ENCODE data around the gene DNAJC1.
A peak's percentile ranks its signal among the peaks of the same experiment; 100 is the strongest.
"Not testable (repeated sequence)": the region's sequence is repeated elsewhere in the genome, so short reads cannot be mapped to it uniquely, and the experiment has no call there.

Gene DNAJC1

GRCh38 chr10:21888959-21889358, 114.6 kb downstream of the DNAJC1 start:
- H3K18ac ChIP-seq (ENCODE audit: low read depth in 1 of 2, low read length in 2 of 2), result no peak overlapping the region
- H4K91ac ChIP-seq (ENCODE audit: low read length), result no peak overlapping the region
- H3K9me3 ChIP-seq (ENCODE audit: control insufficient read depth, low read length), result peaks cover 63% of the 10 kb centered on the region
- peak; percentile 13 for DNase-seq
- H3K27me3 ChIP-seq (ENCODE audit: control insufficient read depth in 1 of 2, insufficient read depth in 1 of 2, low read length in 2 of 2), result no peaks in the 10 kb centered on the region
- H3K4me2 ChIP-seq (ENCODE audit: low read length, poor library complexity, severe bottlenecking), result peak overlapping the region; percentile 23
- H2BK120ac ChIP-seq (ENCODE audit: low read depth, low read length), result no peak overlapping the region
- WGBS, result 48% methylated on average over 3 of the region's 5 CpGs
- no peak overlapping the region for H3K4me3 ChIP-seq (ENCODE audit: insufficient read depth in 1 of 2, low read depth in 1 of 2, low read length in 2 of 2)
- H3K9ac ChIP-seq (ENCODE audit: low read length), result no peak overlapping the region
- H3K4ac ChIP-seq (ENCODE audit: low read depth in 1 of 2, low read length in 2 of 2), result no peak overlapping the region
- no peak overlapping the region for H4K8ac ChIP-seq (ENCODE audit: low read length)
- peaks cover 0 to 5% of the 10 kb centered on the region in 2 experiments for H3K36me3 ChIP-seq (ENCODE audit: control insufficient read depth in 1 of 2, insufficient read depth in 2 of 2, low read depth in 1 of 2, low read length in 2 of 2)
- no peaks in the 10 kb centered on the region for H3K4me1 ChIP-seq (ENCODE audit: control insufficient read depth, insufficient read depth, low read depth, low read length)
- H3K79me1 ChIP-seq (replicated peaks; ENCODE audit: low read length, poor library complexity, severe bottlenecking), result peaks cover 2% of the 10 kb centered on the region
- no peak overlapping the region for H2AK5ac ChIP-seq (ENCODE audit: low read length, severe bottlenecking)
- no peak overlapping the region for H2BK5ac ChIP-seq (ENCODE audit: low read depth, low read length, poor library complexity, severe bottlenecking)
- no peak overlapping the region for H2AFZ ChIP-seq (ENCODE audit: low read depth, low read length)
- H3K27ac ChIP-seq (ENCODE audit: low read length, poor library complexity, severe bottlenecking), result no peak overlapping the region
- no peak overlapping the region for H3K14ac ChIP-seq (ENCODE audit: low read length in 2 of 2)
- H2BK12ac ChIP-seq (ENCODE audit: low read length in 2 of 2), result no peak overlapping the region
- no peak overlapping the region for H2BK15ac ChIP-seq (ENCODE audit: low read depth, poor library complexity, severe bottlenecking)
- H3K23ac ChIP-seq (ENCODE audit: low read length in 2 of 2), result no peak overlapping the region

- Histone ChIP-seq H3K27ac (ENCODE audit: low read length, poor library complexity, severe bottlenecking) (no peak overlapping the region), H3K18ac (ENCODE audit: low read depth in 1 of 2, low read length in 2 of 2) (no peak overlapping the region), H2AFZ (ENCODE audit: low read depth, low read length) (no peak overlapping the region), H3K36me3 (ENCODE audit: control insufficient read depth in 1 of 2, insufficient read depth in 2 of 2, low read depth in 1 of 2, low read length in 2 of 2) (peaks cover 0 to 12% of the 10 kb centered on the region in 2 experiments), H3K27me3 (ENCODE audit: control insufficient read depth in 1 of 2, insufficient read depth in 1 of 2, low read length in 2 of 2) (no peaks in the 10 kb centered on the region), H3K9ac (ENCODE audit: low read length) (no peak overlapping the region), H2BK12ac (ENCODE audit: low read length in 2 of 2) (no peak overlapping the region), H3K4me3 (ENCODE audit: insufficient read depth in 1 of 2, low read depth in 1 of 2, low read length in 2 of 2) (no peak overlapping the region), H2AK5ac (ENCODE audit: low read length, severe bottlenecking) (no peak overlapping the region), H4K8ac (ENCODE audit: low read length) (no peak overlapping the region), H3K23ac (ENCODE audit: low read length in 2 of 2) (no peak overlapping the region), H2BK120ac (ENCODE audit: low read depth, low read length) (no peak overlapping the region), H2BK15ac (ENCODE audit: low read depth, poor library complexity, severe bottlenecking) (no peak overlapping the region), H3K4me1 (ENCODE audit: control insufficient read depth, insufficient read depth, low read depth, low read length) (no peaks in the 10 kb centered on the region), H3K14ac (ENCODE audit: low read length in 2 of 2) (no peak overlapping the region), H3K4me2 (ENCODE audit: low read length, poor library complexity, severe bottlenecking) (no peak overlapping the region), H4K91ac (ENCODE audit: low read length) (no peak overlapping the region), H3K4ac (ENCODE audit: low read depth in 1 of 2, low read length in 2 of 2) (no peak overlapping the region), H3K9me3 (ENCODE audit: control insufficient read depth, low read length) (peaks cover 36% of the 10 kb centered on the region), H2BK5ac (ENCODE audit: low read depth, low read length, poor library complexity, severe bottlenecking) (no peak overlapping the region), H3K79me1 (replicated peaks; ENCODE audit: low read length, poor library complexity, severe bottlenecking) (peaks cover 5% of the 10 kb centered on the region)
- no peak for DNase-seq
Measured at GRCh38 chr10:21885940-21886339, 117.6 kb downstream of the DNAJC1 start.

GRCh38 chr10:21873198-21873597, 130.3 kb downstream of the DNAJC1 start:
- no peaks in the 10 kb centered on the region for H3K79me1 ChIP-seq (replicated peaks; ENCODE audit: low read length, poor library complexity, severe bottlenecking)
- peaks cover 42% of the 10 kb centered on the region for H3K9me3 ChIP-seq (ENCODE audit: control insufficient read depth, low read length)
- H3K4ac ChIP-seq (ENCODE audit: low read depth in 1 of 2, low read length in 2 of 2), result no peak overlapping the region
- H3K36me3 ChIP-seq (ENCODE audit: control insufficient read depth in 1 of 2, insufficient read depth in 2 of 2, low read depth in 1 of 2, low read length in 2 of 2), result peaks cover 3 to 9% of the 10 kb centered on the region in 2 experiments
- no peak overlapping the region for H3K23ac ChIP-seq (ENCODE audit: low read length in 2 of 2)
- 88% methylated on average over 3 of the region's 5 CpGs for WGBS
- H3K4me1 ChIP-seq (ENCODE audit: control insufficient read depth, insufficient read depth, low read depth, low read length), result no peaks in the 10 kb centered on the region
- no peak overlapping the region for H3K9ac ChIP-seq (ENCODE audit: low read length)
- H2AK5ac ChIP-seq (ENCODE audit: low read length, severe bottlenecking), result no peak overlapping the region
- H2BK5ac ChIP-seq (ENCODE audit: low read depth, low read length, poor library complexity, severe bottlenecking), result no peak overlapping the region
- no peak overlapping the region for H3K27ac ChIP-seq (ENCODE audit: low read length, poor library complexity, severe bottlenecking)
- H2BK15ac ChIP-seq (ENCODE audit: low read depth, poor library complexity, severe bottlenecking), result no peak overlapping the region
- no peak for DNase-seq
- no peak overlapping the region for H4K8ac ChIP-seq (ENCODE audit: low read length)
- H4K91ac ChIP-seq (ENCODE audit: low read length), result no peak overlapping the region
- H3K4me3 ChIP-seq (ENCODE audit: insufficient read depth in 1 of 2, low read depth in 1 of 2, low read length in 2 of 2), result peak overlapping the region in 1 of 2 experiments; percentile 10
- H3K18ac ChIP-seq (ENCODE audit: low read depth in 1 of 2, low read length in 2 of 2), result no peak overlapping the region
- no peak overlapping the region for H2BK12ac ChIP-seq (ENCODE audit: low read length in 2 of 2)
- H2BK120ac ChIP-seq (ENCODE audit: low read depth, low read length), result no peak overlapping the region
- no peak overlapping the region for H3K14ac ChIP-seq (ENCODE audit: low read length in 2 of 2)
- H3K27me3 ChIP-seq (ENCODE audit: control insufficient read depth in 1 of 2, insufficient read depth in 1 of 2, low read length in 2 of 2), result no peaks in the 10 kb centered on the region
- no peak overlapping the region for H3K4me2 ChIP-seq (ENCODE audit: low read length, poor library complexity, severe bottlenecking)
- no peak overlapping the region for H2AFZ ChIP-seq (ENCODE audit: low read depth, low read length)

- not testable (repeated sequence) for DNase-seq; H2BK120ac ChIP-seq (ENCODE audit: low read depth, low read length); H2AFZ ChIP-seq (ENCODE audit: low read depth, low read length); H4K8ac ChIP-seq (ENCODE audit: low read length); H2BK15ac ChIP-seq (ENCODE audit: low read depth, poor library complexity, severe bottlenecking); H3K79me1 ChIP-seq (replicated peaks; ENCODE audit: low read length, poor library complexity, severe bottlenecking); H3K4me2 ChIP-seq (ENCODE audit: low read length, poor library complexity, severe bottlenecking); H3K27me3 ChIP-seq (ENCODE audit: control insufficient read depth in 1 of 2, insufficient read depth in 1 of 2, low read length in 2 of 2); H3K14ac ChIP-seq (ENCODE audit: low read length in 2 of 2); H3K27ac ChIP-seq (ENCODE audit: low read length, poor library complexity, severe bottlenecking); H3K4ac ChIP-seq (ENCODE audit: low read depth in 1 of 2, low read length in 2 of 2); H2BK5ac ChIP-seq (ENCODE audit: low read depth, low read length, poor library complexity, severe bottlenecking); H2BK12ac ChIP-seq (ENCODE audit: low read length in 2 of 2); H3K9ac ChIP-seq (ENCODE audit: low read length); H3K36me3 ChIP-seq (ENCODE audit: control insufficient read depth in 1 of 2, insufficient read depth in 2 of 2, low read depth in 1 of 2, low read length in 2 of 2); H3K4me3 ChIP-seq (ENCODE audit: insufficient read depth in 1 of 2, low read depth in 1 of 2, low read length in 2 of 2); H2AK5ac ChIP-seq (ENCODE audit: low read length, severe bottlenecking); H3K4me1 ChIP-seq (ENCODE audit: control insufficient read depth, insufficient read depth, low read depth, low read length); H4K91ac ChIP-seq (ENCODE audit: low read length); H3K23ac ChIP-seq (ENCODE audit: low read length in 2 of 2); H3K18ac ChIP-seq (ENCODE audit: low read depth in 1 of 2, low read length in 2 of 2)
- H3K9me3 ChIP-seq (ENCODE audit: control insufficient read depth, low read length), result peaks cover 42% of the 10 kb centered on the region
- WGBS, result 96% methylated on average over 11 of the region's 11 CpGs
Measured at GRCh38 chr10:21872771-21873170, 130.8 kb downstream of the DNAJC1 start.
